NCI-H526 (cell line): ENCODE data around the gene STIM2.
"Not testable (repeated sequence)": the region's sequence is repeated elsewhere in the genome, so short reads cannot be mapped to it uniquely, and the experiment has no call there.

Experiments used
- DNase-seq, 2 experiments: peaks; one replicate each; lab custom pipeline; 2025; lab: John Stamatoyannopoulos, UW

The STIM2 gene

DNA sequence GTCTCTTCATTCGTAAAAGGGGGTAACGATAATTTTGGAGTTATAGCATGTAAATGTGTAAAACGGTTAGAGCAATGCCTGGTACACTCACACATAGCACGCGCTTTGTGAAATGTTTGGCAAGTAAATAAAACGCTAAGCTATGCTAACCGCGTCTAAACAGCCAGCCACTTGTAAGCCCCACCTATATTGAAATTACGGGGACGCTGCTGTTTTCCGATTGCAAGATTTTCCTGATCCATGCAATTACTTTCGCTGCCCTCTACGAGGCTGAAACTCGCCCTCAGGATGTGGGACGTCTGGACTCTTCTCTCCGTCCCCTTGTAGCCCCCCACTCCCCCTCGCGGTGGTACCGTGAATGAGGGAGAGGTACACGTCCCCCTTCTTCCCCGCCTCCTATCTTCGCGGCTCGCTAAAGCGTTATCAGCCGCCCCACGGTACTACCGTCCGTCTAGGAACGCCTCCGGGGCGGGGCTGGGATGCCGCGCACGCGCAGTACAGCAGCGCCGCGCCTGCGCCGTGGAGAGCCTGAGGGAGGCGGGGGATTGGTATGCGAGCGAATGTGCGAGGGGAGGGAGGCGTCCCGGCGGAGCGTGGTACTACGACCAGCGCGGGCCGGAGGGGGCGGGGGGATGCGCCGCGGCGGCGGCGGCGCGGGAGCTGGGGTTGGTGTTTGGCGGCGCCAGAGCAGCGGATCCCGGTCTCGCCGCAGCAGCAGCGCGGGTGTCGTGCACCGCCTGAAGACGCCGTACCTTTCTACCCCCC, at the start of gene STIM2:
TSS of gene STIM2 (plus strand) at position 685 of the 765 bp plus-strand sequence.
- DNase-seq = peak; percentile 93 to 98

DNA sequence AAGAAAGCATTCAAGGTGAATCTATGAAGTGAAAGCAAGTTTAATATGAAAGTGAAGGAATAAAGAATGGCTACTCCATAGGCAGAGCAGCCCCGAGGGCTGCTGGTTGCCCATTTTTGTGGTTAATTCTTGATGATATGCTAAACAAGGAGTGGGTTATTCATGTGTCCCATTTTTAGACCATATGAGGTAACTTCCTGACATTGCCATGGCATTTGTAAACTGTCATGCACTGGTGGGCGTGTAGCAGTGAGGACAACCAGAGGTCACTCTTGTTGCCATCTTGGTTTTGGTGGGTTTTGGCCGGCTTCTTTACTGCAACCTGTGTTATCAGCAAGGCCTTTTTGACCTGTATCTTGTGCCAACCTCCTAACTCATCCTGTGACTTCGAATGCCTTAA, 49.1 kb upstream of the STIM2 start:
- DNase-seq = not testable (repeated sequence)

DNA sequence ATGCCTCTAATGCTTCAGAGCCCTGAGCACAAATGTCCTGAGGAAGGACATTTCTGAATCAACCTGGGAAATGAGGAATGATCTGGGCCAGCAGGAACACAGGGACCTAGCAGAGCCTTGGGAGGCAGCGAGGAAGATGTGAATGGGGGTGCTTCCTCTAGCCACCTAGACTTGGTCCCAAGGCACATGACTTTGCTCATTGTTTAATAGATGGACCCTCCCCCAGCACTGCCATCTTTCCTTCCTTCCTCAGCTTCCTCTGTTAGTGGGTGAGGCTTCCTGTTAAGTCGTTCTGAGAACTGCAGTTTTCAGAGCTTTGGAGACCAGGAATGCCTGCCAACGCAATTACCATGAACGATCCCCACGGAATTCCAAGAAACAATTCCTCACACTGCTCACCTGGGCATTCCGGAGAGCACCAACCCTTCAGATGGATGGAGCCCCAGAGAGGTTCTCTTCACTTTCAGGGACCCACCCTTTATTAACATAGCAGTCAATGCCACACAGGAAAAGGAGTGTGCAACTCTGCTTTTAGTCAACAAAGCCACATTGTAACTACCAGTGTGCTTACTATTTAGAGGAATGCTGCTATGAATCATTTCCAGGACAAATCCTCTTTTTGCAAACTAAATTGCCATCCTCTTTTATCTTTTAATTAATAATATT, 48.5 kb upstream of the STIM2 start:
- DNase-seq = no peak

DNA sequence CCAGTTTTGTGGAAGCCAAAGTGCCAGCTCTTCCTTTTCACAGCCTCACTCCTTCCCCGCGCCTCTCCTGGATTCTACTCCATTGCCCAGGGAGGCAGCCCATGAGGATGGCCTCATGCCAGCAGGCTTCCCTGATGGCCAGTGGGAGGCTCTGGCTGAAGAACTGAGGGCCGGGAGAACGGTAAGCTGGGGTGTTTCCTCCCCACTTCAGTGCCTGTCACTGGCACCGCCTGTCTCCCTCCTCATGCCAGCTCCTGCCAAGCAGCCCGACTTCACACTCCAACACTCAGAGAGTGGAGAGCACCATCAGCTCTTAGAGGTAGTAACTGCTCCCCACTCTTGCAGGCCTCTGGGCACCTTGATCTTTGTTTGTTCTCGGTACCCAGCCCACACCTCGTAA, 46.9 kb upstream of the STIM2 start:
- no peak for DNase-seq

- DNase-seq = no peak
Measured at GRCh38 chr4:26815199-26815598, 45.4 kb upstream of the STIM2 start.

- DNase-seq = no peak
Measured at GRCh38 chr4:26815706-26816105, 44.9 kb upstream of the STIM2 start.

GRCh38 chr4:26819026-26819425, 41.6 kb upstream of the STIM2 start:
- no peak for DNase-seq

DNA sequence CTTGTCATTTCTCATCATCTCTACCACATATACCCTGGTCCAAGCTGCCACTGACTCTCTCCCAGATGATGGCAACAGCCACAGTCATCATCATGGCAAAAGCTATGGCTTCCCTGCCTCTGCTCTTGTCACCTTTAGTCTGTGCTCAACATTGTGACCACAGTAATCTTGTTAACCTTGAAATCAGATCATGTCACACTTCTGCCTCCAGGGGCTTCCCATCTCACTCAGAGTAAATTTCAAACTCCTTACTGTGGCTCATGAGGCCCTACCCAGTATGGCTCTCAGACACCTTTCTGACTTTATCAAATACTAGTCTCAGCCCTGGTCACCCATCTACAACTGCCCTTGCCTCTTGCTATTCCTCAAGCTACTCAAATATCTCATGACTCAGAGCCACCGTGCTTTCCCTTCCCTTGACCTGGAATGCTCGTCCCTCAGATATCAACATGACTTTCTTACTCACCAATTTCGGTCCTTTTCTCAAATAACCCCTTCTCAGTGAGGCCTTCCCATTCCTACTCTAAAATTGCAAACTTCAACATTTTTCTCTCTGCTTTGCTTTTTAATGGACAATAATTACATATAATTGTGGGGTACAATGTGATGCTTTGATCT, 41.1 kb upstream of the STIM2 start:
- DNase-seq = no peak

GRCh38 chr4:26820346-26820745, 40.3 kb upstream of the STIM2 start:
- DNase-seq = no peak

DNA sequence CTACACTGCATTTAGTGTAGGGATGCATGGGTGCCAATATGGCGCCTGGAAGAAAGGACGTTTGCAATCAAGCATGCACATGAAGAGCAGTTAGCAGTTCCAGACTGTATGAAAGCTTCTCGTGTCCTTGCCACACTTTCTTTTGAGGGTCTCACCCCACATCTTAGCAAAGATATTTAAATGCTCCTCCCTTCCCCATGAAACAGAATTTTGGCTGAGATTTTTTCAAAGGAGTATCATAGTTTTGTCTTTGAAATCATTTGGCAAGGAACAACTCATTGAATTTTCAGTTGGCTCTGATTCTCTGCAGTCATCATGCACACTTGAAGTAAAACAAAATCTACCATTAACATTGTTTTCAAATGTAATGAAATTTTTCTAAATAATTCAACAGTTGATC, 39.6 kb upstream of the STIM2 start:
- no peak for DNase-seq

- no peak for DNase-seq
Measured at GRCh38 chr4:26821677-26822503, 38.8 kb upstream of the STIM2 start.

DNA sequence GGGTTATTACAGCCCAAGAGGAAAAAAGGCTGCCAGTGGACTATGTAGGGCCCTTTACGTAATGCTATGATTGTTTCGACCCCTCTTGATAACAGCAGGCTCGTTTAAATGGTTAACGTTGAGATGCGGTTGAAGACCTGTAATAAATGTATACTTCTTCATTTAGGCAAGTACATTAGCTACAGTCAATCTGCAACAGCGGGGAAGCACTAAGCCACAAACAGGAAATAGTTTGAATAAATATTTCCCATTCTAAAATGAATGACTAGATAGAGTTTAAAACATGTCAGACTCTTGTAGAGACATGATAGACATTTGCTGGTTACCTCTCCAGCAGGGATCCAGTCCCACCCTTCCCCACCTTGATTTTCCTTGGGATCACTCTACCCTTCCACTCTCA, 38.1 kb upstream of the STIM2 start:
- peak in 1 of 2 experiments; percentile 6 for DNase-seq

GRCh38 chr4:26822974-26823373, 37.7 kb upstream of the STIM2 start:
- DNase-seq = not testable (repeated sequence)

GRCh38 chr4:26823583-26823982, 37.1 kb upstream of the STIM2 start:
- no peak for DNase-seq

- no peak for DNase-seq
Measured at GRCh38 chr4:26824667-26825066, 36.0 kb upstream of the STIM2 start.

- no peak for DNase-seq
Measured at GRCh38 chr4:26826721-26827120, 33.9 kb upstream of the STIM2 start.

DNA sequence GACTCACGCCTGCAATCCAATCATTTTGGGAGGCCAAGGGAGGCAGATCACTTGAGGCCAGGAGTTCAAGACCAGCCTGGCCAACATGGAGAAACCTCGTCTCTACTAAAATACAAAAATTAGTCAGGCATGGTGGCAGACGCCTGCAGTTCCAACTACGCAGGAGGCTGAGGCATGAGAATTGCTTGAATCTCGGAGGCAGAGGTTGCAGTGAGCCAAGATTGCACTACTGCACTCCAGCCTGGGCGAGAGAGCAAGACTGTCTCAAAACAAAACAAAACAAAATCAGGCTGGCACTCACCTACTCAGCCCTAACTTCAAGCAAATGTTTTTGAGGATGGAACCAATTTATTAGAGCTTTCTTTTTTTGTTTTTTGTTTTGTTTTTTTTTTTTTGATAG, 33.3 kb upstream of the STIM2 start:
- not testable (repeated sequence) for DNase-seq

DNA sequence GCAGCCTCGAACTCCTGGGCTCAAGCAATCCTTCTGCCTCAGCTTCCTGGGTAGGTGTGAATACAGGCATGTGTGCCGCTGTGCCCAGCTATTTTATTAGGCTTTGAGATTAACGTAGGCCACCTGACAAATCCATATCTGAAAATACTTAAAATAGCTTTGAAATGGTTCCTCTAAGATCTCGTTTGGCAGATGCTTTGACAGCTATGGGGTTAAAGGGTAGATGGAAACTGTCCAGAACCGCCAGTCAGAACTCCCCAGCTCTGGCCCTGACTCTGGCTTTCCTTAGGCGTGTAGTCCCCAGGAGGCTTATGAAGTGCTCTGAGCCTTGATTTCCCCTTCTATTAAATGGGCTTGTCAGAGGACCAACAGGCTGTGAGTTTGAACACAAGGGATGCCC, 32.8 kb upstream of the STIM2 start:
- no peak for DNase-seq

DNA sequence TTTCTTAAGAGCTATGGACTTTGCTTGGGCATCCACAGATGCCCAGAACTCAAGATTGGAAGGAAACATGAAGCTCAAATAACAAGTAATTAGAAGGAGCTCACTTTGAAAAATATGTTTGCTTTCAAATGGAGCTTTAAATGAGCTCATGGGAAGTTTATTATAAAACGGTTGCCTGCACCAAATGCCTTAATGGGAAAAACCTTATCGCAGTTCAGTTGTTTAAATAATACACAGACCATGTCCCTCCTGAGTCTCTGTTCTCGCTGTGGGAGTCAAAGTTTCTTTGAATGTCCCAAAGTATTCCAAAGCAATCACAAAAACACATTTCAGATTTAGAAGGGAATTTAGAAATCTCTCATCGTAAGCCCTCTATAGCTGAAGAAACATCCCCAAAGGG, 31.6 kb upstream of the STIM2 start:
- DNase-seq = no peak

DNA sequence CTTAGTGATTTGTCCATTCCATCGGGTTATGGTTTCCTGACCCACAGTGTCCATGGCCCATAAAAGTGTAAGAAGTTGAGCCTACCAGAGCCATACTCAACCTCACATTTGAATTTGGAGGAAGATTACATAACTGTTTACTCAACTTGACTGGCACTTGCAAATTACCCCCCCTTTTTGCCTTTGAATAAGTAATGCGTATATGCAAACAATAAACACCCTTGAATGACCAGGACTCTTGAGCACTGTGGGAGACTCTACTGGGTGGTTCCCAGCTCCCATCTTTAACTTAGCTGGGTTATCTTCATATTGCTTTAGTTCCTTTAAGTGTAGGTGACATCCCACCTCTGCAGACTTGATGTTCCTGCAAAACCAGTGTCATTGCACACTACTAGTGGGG, 30.6 kb upstream of the STIM2 start:
- DNase-seq = no peak

GRCh38 chr4:26830701-26831100, 29.9 kb upstream of the STIM2 start:
- DNase-seq = no peak

- DNase-seq = no peak
Measured at GRCh38 chr4:26836539-26836938, 24.1 kb upstream of the STIM2 start.
